ACC112 (cell line): ENCODE results near the gene GIPC3.

Experiments used
- H2AFZ ChIP-seq: fragments of 200-600 bp; sonication (generic); one replicate; pipeline ENCODE4 v1.6.0; 2017; ENCODE audit warnings: antibody characterized with exemption, low read length; ENCODE audit not compliant: unreplicated experiment
- H3K27ac ChIP-seq: fragments of 200-600 bp; sonication (generic); 2 replicates; pipeline ENCODE4 v1.5.1; 2014; ENCODE audit warnings: low read depth, mild to moderate bottlenecking, antibody characterized with exemption, low read length, moderate library complexity
- H3K27me3 ChIP-seq: fragments of 200-600 bp; sonication (generic); 2 replicates; pipeline ENCODE4 v1.6.1; 2014; ENCODE audit warnings: mild to moderate bottlenecking, antibody characterized with exemption, low read length, moderate library complexity, mixed read lengths; ENCODE audit not compliant: insufficient read depth
- H3K36me3 ChIP-seq: fragments of 200-600 bp; sonication (generic); 2 replicates; pipeline ENCODE4 v1.6.1; 2016; ENCODE audit warnings: mild to moderate bottlenecking, antibody characterized with exemption, low read length, moderate library complexity, mixed read lengths; ENCODE audit not compliant: insufficient read depth
- H3K4me1 ChIP-seq: fragments of 200-600 bp; sonication (generic); one replicate; pipeline ENCODE4 v1.6.1; 2016; ENCODE audit warnings: low read length, mixed read lengths; ENCODE audit not compliant: insufficient read depth, unreplicated experiment, control insufficient read depth
- H3K4me3 ChIP-seq: fragments of 200-600 bp; sonication (generic); 2 replicates; pipeline ENCODE4 v1.5.1; 2014; ENCODE audit warnings: mild to moderate bottlenecking, low read depth, low read length
- H3K79me2 ChIP-seq: fragments of 200-600 bp; sonication (generic); one replicate; pipeline ENCODE4 v1.6.0; 2016; ENCODE audit warnings: low read length; ENCODE audit not compliant: control insufficient read depth, unreplicated experiment, insufficient read depth

GIPC3 gene

DNA sequence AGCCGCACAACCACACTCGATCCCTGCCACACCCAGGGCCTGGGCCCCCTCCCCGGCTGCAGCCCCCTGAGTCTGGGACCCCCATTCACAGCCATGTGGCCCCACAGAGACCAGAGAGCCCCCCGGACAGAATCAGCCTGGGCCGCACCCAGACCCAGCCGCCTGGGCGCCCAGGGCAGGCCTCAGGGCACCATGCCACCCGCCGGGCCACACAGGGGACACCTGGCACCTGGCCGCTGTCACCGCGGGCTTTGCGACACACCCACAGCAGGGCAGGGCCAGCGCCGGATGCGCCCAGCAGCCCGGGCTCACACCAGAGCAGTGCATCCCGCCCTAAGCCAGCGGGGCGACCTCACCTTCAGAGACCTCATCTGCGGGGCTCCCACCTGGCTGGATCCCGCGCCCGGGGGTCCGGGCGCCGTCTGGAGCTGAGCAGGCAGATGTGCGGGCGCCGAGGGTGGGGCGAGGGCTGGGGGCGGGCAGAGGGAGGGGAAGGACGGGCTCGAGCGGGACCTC, 21.0 kb downstream of the GIPC3 start:
- no peak overlapping the region for H3K27ac ChIP-seq
- H3K4me1 ChIP-seq: no peaks in the 10 kb centered on the region
- H2AFZ ChIP-seq: peak overlapping the region; percentile 60

DNA sequence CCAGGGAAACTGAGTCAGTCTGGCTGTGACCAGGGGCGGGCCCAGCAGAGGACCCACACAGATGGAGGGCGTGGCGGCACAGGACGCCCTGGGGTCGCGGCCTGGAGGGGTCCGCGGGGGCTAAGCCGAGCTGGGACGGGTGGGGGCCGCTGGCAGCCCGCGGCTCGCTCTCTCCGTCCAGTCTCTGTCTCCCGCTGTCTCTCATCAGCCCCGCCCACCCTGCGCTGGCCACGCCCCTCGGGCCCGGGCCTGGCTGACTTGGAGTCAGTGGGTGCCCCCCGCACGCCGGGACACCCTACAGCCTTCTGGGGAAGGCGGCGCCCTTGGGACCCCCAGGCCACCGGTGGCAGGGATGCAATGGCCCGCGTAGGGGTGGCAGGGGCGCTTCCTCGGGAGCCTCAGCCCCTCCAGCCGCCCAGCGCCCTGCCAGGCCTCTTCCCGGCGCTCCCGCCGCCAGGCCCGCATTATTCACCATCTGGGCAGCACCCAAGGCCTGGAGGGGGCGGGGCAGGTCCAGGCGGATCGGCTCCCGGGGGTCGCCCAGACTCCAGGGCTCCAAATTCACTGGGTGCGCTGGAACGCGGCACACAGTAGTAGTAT, 21.5 kb downstream of the GIPC3 start, which contains the start of gene TBXA2R:
Gene TBXA2R, minus strand, starts transcription at position 186 of the 600 bp plus-strand sequence. CDS start 6,241 bp downstream, outside the sequence.
- no peaks in the 10 kb centered on the region for H3K79me2 ChIP-seq
- no peak within 1 kb of the TSS for H3K27ac ChIP-seq
- no peaks in the 10 kb centered on the region for H3K4me1 ChIP-seq
- peak within 1 kb of the TSS; percentile 90 for H3K4me3 ChIP-seq
- no peaks in the 10 kb centered on the region for H3K27me3 ChIP-seq
- no peaks in the 10 kb centered on the region; the same call in 1 of the 2 replicates for H3K36me3 ChIP-seq
- peak within 1 kb of the TSS; percentile 81 for H2AFZ ChIP-seq

More for the DNA sequence above, 21.0 kb downstream of the GIPC3 start:
- Histone ChIP-seq H3K4me3 (peak overlapping the region; percentile 90), H3K36me3 (no peaks in the 10 kb centered on the region), H3K79me2 (no peaks in the 10 kb centered on the region), H3K27me3 (no peaks in the 10 kb centered on the region)

DNA sequence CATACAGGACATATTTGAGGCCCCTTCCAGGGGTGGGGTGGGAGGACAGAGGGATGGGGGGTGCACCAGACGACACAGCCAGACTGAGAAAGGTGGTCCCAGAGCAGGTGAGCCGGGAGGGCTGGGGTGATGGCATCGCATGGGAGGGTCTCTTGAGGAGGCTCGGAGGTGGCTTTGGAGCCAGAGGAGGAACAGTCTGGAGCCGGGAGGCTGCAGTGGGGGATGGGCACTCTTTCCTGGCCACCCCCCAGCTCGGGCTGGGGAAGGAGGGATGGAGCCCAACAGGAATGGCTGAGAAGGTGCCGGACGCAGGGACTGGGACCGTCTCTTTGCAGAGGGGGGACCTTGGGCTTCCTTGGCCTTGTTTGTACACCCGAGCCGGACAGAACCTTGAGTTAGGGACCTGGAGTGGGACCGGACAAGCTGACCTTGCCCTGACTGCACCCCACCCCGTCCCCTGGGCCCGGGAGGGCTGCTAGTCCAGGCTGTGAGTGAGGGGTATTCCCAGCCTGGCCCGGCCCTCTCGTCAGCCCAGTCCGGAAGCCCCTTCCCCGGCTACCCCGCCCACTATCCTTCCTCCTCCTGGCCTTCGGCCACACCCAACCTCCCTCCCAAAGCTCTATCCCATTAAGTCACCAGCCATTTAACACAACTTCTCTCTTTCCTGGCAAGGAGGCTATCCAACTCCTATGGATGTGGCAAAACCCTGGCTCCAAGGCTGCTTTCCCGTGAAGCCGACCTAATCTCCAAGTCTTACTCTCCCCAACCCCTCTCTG, 22.2 kb downstream of the GIPC3 start:
- H3K27me3 ChIP-seq: no peaks in the 10 kb centered on the region
- H2AFZ ChIP-seq: peak overlapping the region; percentile 81
- no peaks in the 10 kb centered on the region for H3K4me1 ChIP-seq
- H3K36me3 ChIP-seq: no peaks in the 10 kb centered on the region; the same call in 1 of the 2 replicates
- no peak overlapping the region for H3K27ac ChIP-seq
- peak overlapping the region; percentile 90 for H3K4me3 ChIP-seq
- H3K79me2 ChIP-seq: no peaks in the 10 kb centered on the region

DNA sequence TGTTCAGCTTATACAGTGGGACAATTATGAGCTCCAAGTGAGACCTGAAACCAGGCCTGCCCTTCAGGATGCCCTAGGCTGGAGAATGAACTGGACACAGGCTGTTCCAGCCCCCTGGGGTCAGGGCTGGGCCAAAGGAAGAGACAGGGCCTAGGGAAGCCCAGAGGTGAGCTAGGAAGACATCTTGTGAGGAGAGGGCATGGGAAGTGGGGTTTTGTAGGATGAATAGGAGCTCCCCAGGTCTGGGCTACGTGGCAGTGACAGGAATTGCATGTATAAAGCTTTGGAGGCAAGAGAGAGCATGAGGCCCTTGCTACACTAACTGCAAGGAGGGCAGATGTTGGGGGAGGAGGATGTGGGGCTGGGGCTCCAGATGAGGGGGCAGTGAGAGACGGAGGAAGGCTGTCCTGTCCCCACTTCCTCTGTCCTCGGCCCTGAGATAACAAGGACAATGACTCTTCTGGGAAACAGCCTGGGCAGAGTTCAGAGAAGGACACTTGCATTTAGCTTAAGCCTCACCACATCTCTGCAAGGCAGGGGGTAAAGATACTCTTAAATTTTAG, 22.9 kb downstream of the GIPC3 start:
- H3K4me3 ChIP-seq: peak overlapping the region; percentile 90
- no peak overlapping the region for H3K27ac ChIP-seq
- H3K36me3 ChIP-seq: no peaks in the 10 kb centered on the region; the same call in 1 of the 2 replicates
- H3K27me3 ChIP-seq: no peaks in the 10 kb centered on the region
- no peaks in the 10 kb centered on the region for H3K4me1 ChIP-seq
- H2AFZ ChIP-seq: no peak overlapping the region
- no peaks in the 10 kb centered on the region for H3K79me2 ChIP-seq

DNA sequence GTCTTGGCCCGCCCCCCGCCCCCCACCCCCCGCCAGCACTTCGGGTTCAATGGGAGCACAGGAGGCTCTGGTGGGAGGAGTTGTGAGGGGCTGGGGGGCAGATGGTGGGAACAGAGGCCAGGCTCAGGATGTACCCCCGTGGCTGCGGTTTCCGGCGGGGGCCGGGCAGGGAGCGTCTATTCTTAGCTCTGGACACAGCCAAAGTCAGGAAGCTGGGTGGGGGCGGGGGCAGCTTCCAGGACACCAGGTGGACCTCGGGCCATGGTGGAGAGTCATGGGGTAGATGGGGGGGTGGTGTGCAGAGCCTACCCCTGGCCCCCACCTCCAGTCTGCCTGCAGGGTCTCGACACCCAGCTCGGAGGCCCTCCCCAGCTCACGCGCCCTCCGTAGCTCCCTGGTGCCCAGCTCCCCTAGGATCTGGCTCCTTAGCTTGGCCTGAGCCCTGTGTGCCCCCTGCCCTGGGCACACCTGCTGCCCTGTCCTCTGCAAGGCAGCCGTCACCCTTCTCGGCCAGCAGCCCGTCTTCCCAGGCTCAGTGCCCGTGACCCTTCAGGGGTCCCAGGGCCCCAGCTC, 23.6 kb downstream of the GIPC3 start:
- Histone ChIP-seq H3K36me3 (no peaks in the 10 kb centered on the region; the same call in 1 of the 2 replicates), H2AFZ (no peak overlapping the region), H3K4me1 (no peaks in the 10 kb centered on the region), H3K27me3 (no peaks in the 10 kb centered on the region), H3K4me3 (no peak overlapping the region), H3K27ac (no peak overlapping the region), H3K79me2 (no peaks in the 10 kb centered on the region)

DNA sequence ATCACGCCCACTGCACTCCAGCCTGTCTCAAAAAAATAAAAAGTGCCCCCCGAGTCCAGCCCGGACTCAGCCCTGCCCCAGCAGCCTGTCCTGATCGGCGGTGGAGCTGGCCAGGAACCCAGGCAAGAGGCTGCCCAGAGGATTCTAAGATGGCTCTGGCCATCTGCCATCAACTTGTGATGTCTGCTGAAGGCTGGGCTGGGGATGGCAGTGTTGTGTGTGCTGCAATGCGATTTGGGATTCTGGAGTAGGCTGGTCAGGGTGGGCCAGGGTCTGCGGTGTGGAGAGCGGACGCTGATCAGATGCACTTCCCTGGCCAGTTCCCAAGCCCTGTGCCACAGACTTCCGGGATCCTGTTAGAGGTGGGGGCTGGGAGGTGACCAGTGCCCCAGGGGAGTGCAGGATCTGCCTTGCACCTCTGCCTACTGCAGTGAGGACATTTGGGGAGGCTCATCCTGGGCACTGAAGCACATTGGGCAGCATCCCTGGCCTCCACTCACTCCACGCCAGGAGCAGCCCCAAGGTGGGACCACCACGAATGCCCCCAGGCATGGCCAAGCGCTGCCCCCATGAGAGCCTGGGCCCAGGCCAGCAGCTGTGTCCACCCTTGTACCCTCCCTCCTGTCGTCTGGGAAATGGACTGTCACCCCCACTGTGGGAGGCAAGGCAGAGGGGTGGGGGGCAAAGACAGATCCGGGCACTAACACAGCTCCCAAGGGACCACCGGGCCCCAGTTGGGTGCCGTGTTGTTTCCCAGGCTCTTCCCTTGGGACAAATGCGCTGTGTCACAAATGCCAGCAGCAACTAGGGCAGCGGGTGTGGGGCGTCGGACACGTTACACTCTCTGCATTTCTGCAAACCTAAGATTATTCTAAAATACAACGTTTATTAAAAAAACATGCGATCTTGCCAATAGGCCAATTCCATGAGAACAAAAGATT, 24.8 kb downstream of the GIPC3 start:
- Histone ChIP-seq H3K36me3 (no peaks in the 10 kb centered on the region; the same call in 1 of the 2 replicates), H3K79me2 (no peaks in the 10 kb centered on the region), H3K27ac (no peak overlapping the region)

DNA sequence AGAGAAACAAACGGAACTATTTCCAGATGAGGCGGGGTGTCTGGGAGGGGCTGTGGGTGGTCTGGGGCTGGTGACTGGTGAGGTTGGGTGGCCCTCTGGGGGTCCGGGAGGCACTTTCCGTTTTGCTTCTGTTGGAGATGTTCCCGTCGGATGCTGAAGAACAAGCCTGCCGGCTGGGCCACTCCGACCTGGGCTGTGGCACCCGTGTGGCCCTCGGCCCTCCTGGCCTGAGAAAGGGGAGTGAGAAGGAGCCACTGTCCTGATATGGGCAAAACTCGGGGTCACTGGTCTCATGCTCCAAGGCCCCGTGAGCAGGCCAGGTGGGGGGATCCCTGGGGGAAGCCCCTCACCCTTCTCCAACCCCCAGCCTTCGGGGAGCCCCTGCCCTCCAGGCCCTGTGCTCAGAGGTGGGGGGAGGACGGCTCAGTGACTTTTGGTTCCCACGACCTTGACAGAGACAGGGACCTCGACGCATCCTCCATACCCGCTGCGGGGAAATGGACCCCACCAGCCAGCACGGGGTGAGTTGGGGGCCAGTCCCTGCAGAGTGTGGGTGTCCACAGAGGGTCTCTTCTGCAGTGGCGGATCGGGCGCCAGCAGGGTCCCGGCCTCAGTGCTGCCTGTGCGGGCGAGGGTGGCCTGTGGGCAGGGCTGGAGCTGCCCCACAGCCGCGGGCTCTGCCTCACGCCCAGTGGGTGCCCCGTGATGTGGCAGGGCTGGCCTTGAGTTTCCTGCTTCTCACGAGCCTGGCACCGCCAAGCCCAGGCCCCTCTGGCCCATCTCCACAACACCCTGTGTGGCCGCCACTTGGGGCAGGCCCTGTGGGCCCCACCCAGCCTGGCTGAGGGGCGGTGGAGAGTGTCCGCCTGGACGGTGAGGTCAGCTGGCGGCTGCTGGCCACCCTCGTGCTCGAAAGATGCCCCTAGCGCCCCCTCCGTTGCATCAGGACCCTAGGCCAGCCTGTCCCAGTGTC, 25.8 kb downstream of the GIPC3 start:
- Histone ChIP-seq H3K4me1 (no peaks in the 10 kb centered on the region), H3K4me3 (no peak overlapping the region), H2AFZ (no peak overlapping the region), H3K79me2 (no peaks in the 10 kb centered on the region), H3K27ac (no peak overlapping the region), H3K36me3 (no peaks in the 10 kb centered on the region; the same call in 1 of the 2 replicates), H3K27me3 (no peaks in the 10 kb centered on the region)

More for the DNA sequence above, 24.8 kb downstream of the GIPC3 start:
- Histone ChIP-seq H3K4me1 (no peaks in the 10 kb centered on the region), H3K27me3 (no peaks in the 10 kb centered on the region), H2AFZ (no peak overlapping the region), H3K4me3 (no peak overlapping the region)

DNA sequence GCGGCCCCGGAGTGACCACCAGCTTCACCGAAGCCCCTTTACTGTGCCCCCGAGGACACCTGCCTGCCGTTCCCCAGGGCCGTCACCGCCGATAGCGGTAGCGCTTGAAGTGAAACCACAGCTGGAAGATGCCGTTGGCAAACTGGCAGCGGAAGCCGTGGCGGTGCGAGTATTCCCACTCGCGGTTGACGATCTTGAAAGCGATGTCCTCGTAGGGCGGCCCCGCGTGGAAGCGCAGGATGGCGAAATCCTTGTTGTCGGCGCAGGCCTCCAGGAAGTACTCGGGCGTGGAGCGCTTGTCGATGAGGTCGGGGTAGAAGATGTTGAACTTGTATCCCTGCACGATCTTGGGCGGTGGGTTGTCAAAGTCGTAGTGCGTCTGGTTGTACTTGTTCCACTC, 26.6 kb downstream of the GIPC3 start:
- no peak overlapping the region for H2AFZ ChIP-seq
- no peaks in the 10 kb centered on the region for H3K27me3 ChIP-seq
- no peak overlapping the region for H3K4me3 ChIP-seq
- no peaks in the 10 kb centered on the region for H3K4me1 ChIP-seq
- no peaks in the 10 kb centered on the region for H3K79me2 ChIP-seq
- H3K36me3 ChIP-seq: no peaks in the 10 kb centered on the region; the same call in 1 of the 2 replicates
- H3K27ac ChIP-seq: no peak overlapping the region

DNA sequence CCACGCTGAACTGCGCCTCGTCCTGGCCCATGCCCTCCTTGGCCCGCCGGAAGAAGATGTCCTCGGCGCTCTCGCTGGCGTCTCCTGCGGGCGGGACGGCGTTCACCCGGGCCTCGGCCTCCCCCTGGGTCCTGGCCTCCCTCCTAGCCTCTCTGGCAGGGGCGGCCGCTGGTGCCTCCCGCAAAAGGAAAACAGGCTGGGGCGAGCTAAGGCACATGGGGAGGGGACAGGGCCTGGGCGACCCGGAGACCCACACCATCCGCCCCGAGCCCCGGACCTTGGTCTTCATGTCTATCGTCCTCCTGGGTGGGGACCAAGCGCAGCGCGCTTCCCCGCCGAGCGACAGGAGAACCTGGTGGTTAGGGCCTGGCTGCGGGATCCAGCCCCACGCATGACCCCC, 27.1 kb downstream of the GIPC3 start:
- no peaks in the 10 kb centered on the region; the same call in 1 of the 2 replicates for H3K36me3 ChIP-seq

More for the DNA sequence above, 27.1 kb downstream of the GIPC3 start:
- Histone ChIP-seq H3K27ac (no peak overlapping the region), H3K27me3 (no peaks in the 10 kb centered on the region), H3K4me3 (no peak overlapping the region), H2AFZ (no peak overlapping the region), H3K79me2 (no peaks in the 10 kb centered on the region), H3K4me1 (no peaks in the 10 kb centered on the region)
